Epithelial cell of esophagus (primary cell): ENCODE results near the gene PPM1L.
A peak's percentile ranks its signal among the peaks of the same experiment; 100 is the strongest.

Source experiments
- DNase-seq: peaks from one replicate; pipeline ENCODE4 v3.0.0; 2010; ENCODE audit warnings: low read depth
- H3K4me3 ChIP-seq: 2 replicates; pipeline ENCODE4 v1.5.1; 2011; ENCODE audit warnings: mild to moderate bottlenecking, low read length, control low read depth
- TF ChIP-seq, protein P1 (sequence below): IDR thresholded peaks from 2 replicates; pipeline ENCODE4 v1.5.1; 2011; ENCODE audit warnings: low read depth, mild to moderate bottlenecking, low read length, control low read depth, inconsistent platforms; ENCODE audit not compliant: insufficient read depth; ENCODE audit errors: missing control alignments

Gene PPM1L

DNA sequence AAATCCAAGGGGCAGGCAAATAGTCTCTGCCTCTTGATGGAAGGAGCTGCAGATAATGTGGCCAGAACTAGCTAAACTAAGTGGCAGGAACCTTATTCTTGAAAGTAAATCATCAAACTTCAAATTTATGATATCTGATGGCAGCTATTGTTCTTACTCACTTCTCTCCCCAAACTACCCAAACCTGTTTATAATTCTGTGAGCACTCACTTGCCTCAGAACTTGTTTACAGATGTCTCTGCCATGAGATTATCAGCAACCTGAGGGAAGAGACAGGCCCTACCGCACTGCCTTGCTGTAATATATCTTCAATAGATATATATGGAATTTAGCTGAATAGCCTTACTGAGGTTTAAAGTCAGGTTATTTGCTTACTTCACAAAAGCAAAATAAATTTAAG lies 351.3 kb downstream of the PPM1L start:
- peak; percentile 66 for DNase-seq
- H3K4me3 ChIP-seq, result no peak overlapping the region
- TF ChIP-seq, protein P1, sequence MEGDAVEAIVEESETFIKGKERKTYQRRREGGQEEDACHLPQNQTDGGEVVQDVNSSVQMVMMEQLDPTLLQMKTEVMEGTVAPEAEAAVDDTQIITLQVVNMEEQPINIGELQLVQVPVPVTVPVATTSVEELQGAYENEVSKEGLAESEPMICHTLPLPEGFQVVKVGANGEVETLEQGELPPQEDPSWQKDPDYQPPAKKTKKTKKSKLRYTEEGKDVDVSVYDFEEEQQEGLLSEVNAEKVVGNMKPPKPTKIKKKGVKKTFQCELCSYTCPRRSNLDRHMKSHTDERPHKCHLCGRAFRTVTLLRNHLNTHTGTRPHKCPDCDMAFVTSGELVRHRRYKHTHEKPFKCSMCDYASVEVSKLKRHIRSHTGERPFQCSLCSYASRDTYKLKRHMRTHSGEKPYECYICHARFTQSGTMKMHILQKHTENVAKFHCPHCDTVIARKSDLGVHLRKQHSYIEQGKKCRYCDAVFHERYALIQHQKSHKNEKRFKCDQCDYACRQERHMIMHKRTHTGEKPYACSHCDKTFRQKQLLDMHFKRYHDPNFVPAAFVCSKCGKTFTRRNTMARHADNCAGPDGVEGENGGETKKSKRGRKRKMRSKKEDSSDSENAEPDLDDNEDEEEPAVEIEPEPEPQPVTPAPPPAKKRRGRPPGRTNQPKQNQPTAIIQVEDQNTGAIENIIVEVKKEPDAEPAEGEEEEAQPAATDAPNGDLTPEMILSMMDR, result no peak

DNA sequence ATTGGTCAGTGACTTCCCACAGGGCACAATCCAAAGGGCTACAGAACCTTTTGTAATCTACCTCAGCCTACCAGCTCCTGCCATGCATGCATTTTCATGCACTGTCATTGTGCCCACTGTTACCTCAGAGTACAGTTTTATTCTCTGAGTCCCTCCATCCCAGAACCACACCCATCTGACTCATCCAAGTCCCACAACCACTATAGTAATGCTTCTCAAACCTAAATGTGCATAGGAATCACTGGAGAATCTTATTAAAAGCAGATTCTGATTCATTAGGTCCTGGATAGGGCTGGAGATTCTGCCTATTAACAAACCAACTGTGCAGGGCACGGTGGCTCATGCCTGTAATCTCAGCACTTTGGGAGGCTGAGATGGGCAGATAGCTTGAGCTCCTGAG lies 352.8 kb downstream of the PPM1L start:
- H3K4me3 ChIP-seq, result no peak overlapping the region
- peak; percentile 54 for DNase-seq
- TF ChIP-seq, protein P1, result no peak

DNA sequence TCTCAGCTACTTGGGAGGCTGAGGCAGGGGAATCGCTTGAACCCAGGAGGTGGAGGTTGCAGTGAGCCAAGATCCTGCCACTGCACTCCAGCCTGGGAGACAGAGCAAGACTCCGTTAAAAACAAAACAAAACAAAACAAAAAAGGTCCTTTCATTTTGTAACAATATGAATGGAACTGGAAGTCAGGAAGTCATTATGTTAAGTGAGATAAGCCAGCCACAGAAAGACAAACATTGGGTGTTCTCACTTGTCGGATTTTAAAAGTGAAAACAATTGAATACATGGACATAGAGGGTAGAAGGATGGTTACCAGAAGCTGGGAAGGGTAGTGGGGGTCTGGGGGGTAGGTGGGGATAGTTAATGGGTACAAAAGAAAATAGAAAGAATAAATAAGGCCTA lies 361.6 kb downstream of the PPM1L start:
- TF ChIP-seq, protein P1, result no peak
- no peak overlapping the region for H3K4me3 ChIP-seq
- no peak for DNase-seq

DNA sequence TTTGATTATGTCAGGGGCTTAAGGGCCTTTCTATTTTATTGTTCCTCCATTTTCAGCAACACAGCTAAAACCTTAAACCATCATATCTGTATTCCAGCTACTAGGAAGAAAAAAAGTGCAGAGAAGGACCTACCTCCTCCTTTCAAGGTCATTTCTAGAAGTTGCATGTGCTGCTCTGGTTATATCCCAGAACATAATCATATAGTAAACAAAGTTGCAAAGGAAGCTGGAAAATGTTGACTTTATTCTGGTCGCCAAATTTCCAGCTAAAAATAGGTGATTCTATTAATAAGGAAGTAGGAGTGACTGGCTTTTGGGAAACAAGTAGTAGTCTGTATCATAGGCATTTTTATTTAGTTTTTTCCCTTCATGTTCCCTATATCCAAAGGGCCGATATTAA lies 370.5 kb downstream of the PPM1L start:
- no peak overlapping the region for H3K4me3 ChIP-seq
- DNase-seq, result no peak
- TF ChIP-seq, protein P1, result no peak
